ENCODE data around the gene CHL1.
A peak's percentile ranks its signal among the peaks of the same experiment; 100 is the strongest.

- peak; percentile 73 for TF ChIP-seq CTCF (conservative IDR thresholded peaks at IDR 0.05)
- TF ChIP-seq EZH2 (IDR thresholded peaks at IDR 0.05; ENCODE audit: low read depth): no peak
Measured at GRCh38 chr3:354432-354831, 157.9 kb downstream of the CHL1 start.
